Endometrial microvascular endothelial cells (primary cell): ENCODE measurements around the gene FLNC. TPM values are rescaled to one million over a fixed set of nuclear protein-coding genes. Genes with fewer than 3 reads are reported as not detected.

Source experiments
- in situ Hi-C: cut with HindIII; loops from 2 replicates; pipeline ENCODE4 v1.10.0; 2017; ENCODE audit warnings: low sequenced_read_pairs, low pct_unique_long_range_greater_than_20kb; ENCODE audit errors: inconsistent ontology term
- total RNA-seq: library from RNA; depleted of rRNA; stranded (reverse); fragments of >200 nt; gene quantifications from one replicate; pipeline ENCODE4 v1.2.3, GENCODE V29; 2015; ENCODE audit errors: inconsistent ontology term

FLNC gene
- total RNA-seq, 1 donor from 2014 or later: 155 TPM

GRCh38 chr7:128871050-128871449 is 40.8 kb downstream of the FLNC start:
- in situ Hi-C loops: no loop called here

DNA sequence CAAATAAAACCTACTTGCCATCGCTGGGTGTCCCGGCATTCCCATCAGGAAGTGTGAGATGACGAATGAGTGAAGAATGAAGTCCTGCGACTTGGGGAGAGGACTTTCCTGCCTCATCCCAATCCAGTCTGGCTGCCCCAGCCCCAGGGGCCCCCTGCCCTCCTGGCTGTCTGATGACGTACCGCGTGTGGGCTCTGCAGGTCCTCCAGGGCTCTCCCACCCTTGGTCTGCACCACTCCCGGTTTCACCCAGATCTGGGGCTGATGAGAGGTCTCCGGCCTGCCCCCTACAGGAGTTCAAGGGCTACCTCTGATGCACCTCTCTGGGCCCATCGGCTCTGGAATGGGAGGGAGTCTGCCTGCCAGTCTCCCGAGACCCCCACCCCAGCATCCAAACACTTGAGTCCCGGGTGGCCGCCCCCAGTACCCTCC is 42.2 kb downstream of the FLNC start:
- in situ Hi-C loops: no loop called here

GRCh38 chr7:128873234-128873633 is 43.0 kb downstream of the FLNC start:
- in situ Hi-C loops: no loop called here

GRCh38 chr7:128874140-128875031 is 44.2 kb downstream of the FLNC start:
- in situ Hi-C loops: no loop called here

- in situ Hi-C loops: no loop called here
Observed at GRCh38 chr7:128875523-128875948, 45.3 kb downstream of the FLNC start.

DNA sequence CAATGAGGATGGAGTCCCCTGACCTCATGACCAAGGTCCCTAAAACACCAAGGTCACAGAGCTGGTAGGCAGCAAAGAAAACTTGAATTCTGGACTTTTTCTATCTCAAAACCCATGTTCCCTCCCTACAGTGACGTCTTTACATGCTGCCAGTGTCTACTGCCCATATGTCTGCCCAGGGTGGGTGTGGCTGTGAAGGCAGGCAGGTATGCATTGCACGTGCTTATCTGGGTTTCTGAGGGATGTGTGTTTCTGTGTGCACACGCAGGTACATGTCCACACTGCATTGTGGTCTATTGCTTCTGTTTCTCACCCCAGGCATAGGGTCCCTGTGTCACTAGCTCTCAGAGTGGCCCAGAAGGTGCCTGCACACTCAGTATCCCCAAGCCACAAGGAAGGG is 45.9 kb downstream of the FLNC start:
- in situ Hi-C loops: no loop called here

DNA sequence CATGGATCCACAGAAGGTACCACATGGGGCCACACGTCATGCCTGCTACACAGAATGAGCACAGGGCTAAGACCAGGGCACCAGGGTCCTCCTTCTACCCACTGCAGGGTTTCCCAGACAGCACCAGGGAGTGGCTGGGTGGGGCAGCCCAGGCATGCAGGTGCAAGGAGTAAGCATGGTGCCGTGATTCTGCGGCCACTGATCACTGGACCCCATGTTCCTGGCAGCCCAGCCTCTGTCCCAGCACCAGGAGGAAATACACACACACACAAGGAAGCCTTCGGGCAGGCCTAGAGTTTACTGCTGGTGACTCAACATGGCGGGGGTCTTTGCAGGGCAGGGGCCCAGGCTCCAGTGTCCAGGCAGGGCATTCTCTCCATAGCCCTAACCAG is 46.4 kb downstream of the FLNC start:
- in situ Hi-C loops: no loop called here

DNA sequence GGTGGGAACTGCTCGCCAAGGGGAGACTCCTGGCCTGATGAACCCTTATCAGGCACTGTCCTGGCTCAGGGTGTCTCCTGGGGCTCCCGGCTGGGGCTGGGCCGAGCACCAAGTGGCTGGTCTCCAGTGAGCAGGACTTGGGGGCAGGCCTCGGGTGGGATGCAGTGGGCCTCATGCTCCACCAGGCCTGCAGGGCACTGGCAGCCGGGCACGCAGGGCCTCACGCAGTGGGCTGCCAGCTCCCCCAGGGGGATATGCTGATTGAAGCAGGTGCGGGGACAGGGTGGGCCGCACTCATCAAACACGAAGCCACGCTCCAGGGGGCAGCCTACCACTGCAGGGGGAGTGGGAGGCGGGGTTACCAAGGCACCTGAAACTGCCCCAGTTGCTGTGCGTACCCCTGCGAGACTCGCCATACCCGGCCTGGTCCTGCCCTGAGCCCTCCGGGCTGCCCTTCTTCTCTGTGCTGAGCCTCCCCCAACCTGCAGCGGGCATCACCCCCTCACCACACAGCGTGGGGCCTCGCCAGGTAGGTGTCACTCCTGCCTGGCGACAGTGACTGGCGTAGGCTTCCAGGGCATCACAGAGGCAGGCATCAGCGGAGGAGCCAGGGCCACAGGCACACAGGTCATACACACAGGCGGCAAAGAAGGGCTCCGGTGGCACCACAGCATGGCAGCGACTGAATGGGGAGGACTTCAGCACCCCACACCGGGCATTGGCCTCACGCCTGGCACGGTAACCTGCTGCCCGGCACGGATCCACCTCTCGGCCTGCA is 47.0 kb downstream of the FLNC start:
- in situ Hi-C loops: no loop called here

GRCh38 chr7:128877756-128878120 is 47.5 kb downstream of the FLNC start:
- in situ Hi-C loops: no loop called here

DNA sequence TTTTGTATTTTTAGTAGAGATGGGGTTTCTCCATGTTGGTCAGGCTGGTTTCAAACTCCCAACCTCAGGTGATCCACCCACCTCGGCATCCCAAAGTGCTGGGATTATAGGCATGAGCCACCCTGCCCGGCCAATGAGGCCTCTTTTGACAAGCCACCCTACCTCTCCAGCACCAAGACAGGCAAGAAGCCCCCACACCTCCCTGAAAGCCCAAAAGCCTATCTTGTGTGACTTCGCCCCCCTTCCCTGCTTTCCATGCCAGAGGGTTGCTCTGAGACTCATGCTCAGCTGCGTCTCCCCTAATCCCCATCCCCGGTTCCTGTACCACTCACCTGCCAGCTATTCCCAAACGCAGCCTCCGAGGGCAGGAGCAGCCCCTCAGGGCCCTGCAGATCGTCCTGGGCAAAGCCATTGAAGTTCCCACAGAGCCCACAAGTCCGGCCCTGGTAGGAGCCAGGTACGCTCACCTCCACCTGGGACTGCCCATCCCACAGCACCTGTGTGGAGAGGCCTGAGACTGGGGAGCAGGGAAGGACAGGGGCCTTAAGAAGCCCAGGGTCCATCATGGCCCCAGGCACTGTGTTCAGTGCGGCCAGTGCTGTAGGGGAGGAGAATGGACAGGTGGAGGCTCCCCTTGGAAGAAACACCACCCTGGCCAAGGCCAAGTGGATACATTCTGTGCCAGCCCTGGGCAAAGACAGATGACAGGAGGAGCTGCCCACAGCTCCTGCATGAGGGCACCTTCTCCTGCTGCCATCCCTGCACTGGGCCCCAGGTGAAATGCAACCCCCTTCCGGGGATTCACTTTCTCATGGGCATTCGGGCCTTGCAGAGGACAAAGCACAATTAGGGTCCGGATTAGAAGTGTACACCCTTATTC is 48.3 kb downstream of the FLNC start:
- in situ Hi-C loops: no loop called here

DNA sequence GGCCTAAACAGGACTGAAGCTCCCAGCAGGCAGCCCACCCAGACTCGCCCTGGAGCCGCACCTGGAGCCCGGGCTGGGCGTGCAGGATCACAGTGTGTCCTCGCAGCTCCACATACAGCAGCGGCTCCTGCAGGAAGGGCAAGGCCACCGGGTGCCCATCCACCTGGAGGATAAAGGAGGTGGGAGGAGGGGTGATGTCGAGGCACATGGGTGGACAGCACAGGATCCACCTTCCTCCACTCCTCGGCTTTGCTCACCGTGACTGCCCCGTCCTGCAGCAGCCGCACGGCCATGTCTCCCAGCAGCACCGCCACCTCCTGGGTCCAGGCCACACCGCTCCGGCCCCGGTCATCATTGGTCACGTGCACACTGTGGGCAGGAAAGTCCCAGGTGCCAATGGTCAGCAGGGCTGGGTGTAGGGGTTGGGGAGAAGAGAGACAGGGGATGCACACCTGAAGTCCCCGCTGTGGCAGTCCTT is 49.3 kb downstream of the FLNC start:
- in situ Hi-C loops: no loop called here

DNA sequence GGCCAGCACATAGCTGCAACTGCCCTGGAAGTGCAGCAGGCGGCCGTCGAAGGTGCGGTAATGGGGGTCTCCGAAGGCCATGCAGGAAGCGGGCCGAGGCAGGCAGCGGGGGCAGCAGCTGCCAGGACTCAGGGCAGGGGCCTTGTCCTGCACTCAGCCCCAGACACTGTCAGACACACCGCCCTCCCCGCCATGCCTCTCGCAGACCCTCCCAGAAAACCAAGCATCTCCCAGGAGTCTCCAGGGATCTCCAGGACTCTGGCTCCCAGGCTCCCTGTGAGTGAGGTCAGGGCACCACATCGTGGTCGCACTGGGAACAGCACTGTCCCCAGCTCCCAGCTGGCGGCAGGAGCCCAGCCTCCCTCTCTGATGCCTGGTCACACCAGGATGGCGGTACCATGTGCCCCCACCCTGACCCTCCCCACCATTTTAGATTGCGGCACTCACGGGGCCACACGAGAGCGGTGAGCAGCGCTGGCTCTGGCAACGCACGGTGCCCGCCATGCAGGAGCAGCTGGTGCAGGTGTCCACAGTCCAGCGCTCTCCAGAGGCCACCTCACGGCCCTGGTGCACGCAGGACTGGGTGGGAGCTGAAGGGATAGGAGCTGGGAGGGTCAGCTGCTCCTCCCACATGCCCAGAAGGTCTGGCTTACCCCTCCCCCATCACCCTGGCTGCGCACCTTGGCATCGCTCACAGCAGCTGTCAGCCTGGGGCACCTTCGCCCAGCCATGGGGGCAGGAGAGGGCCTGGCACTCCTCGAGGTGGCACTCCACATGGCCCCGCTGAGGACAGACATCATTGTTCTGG is 49.9 kb downstream of the FLNC start:
- in situ Hi-C loops: no loop called here

DNA sequence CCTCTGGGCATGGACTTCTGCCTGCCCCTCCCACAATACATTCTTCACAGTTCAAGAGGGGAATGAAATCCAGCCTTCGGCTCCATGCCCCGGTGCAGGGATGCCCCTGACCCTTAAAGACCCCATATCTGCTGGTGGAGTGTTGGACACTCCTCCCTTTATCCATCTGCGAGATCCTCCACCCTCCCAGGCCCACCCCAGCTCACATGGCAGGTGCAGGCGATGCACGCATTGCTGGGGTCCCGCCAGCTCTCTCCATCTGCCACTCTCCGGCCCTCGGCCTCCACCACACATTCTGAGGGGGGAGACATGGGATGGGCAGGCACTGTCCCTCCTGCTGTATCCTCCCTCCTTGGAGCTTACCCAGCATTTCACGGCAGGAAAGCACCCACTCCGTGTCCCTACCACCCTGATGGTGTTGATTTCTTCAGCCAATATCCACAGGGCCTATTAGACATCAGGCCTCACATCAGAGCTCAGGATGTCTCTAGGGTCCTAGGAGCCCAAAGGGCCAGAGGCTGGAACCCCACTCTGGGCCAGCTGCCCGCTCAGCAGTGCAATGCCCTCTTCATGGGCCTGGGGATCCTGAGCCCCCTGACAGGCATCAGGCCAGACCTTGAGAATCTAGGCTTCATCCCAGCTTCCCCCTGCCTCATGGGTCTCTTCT is 50.7 kb downstream of the FLNC start:
- in situ Hi-C loops: no loop called here

- in situ Hi-C loops: no loop called here
Observed at GRCh38 chr7:128881458-128882125, 51.4 kb downstream of the FLNC start.

GRCh38 chr7:128882134-128882533 is 51.9 kb downstream of the FLNC start:
- in situ Hi-C loops: no loop called here

- in situ Hi-C loops: no loop called here
Observed at GRCh38 chr7:128883622-128884448, 53.6 kb downstream of the FLNC start.
